ENCODE data around the gene PLCB1.

GRCh38 chr20:8510808-8511207, 378.7 kb downstream of the PLCB1 start:
- TF ChIP-seq BHLHE40 (IDR thresholded peaks at IDR 0.05; ENCODE audit: low read depth, low read length) = no peak
- no peak for TF ChIP-seq CTCF (conservative IDR thresholded peaks at IDR 0.05; ENCODE audit: low read depth, low read length)
- no peak for TF ChIP-seq POLR2A (IDR thresholded peaks at IDR 0.05; ENCODE audit: low read depth, low read length)
- peak; percentile 84 for TF ChIP-seq MAFK (IDR thresholded peaks at IDR 0.05; ENCODE audit: low read depth, low read length)
- no peak for TF ChIP-seq USF2 (IDR thresholded peaks at IDR 0.05; ENCODE audit: low read depth, low read length)
